HG02943 (cell line): Measurements from ENCODE around the gene IL1RAPL1.
"Not testable (repeated sequence)": the region's sequence is repeated elsewhere in the genome, so short reads cannot be mapped to it uniquely, and the experiment has no call there.

ENCODE experiments used
- ATAC-seq: cut with Tn5 transposase; IDR thresholded peaks from one replicate; pipeline ENCODE4 v1.9.1; 2021; ENCODE audit warnings: mild to moderate bottlenecking, low read depth, moderate library complexity; ENCODE audit not compliant: unreplicated experiment

Gene IL1RAPL1

DNA sequence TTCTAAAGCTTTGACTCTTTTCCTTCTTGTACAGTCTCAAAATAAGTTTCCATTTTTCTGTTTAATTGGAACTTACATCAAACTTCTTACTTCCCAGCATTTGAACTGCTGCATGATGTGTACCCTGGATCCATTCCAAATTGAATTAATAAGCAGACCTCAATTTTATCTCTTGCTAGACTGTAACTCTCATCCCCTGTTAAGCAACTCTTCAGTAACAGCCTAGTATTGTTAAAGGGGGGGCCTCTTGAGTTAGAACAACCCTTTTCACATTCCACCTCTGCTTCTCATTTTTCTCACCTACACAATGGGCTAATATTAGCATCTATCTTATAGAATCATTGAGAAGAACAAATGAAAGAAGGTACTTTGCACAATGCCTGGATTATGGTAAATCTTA is 169.4 kb downstream of the IL1RAPL1 start:
- no peak for ATAC-seq

DNA sequence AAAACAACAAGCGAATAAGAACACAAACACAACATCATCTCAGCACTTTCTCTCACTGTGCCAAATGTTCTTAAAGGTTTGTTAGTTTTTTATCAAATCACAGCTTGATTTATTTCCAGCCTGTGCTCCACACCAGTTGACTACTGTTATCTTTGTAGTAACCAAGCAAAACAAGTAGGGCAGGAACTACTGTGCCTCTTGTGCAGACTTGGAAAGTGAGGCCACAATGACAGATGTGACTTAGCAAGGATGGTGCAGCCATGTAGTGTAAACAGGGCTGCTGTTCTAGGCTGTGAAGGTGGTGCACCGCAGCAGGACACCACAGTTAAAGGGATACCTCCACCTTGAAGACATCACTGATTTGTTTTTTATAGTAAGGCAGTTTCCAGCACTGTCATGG is 170.0 kb downstream of the IL1RAPL1 start:
- ATAC-seq = no peak

DNA sequence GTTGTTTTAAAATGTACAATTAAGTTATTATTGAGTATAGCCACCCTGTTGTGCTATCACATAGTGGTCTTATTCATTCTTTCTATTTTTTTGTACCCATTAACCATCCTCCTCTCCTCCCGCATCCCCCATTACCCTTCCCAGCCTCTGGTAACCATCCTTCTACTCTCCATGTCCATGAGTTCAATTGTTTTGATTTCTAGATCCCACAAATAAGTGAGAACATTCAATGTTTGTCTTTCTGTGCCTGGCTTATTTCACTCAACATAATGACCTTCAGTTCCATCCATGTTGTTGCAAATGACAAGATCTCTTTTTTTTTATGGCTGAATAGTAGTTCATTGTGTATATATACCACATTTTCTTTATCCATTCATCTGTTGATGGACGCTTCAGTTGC is 179.3 kb downstream of the IL1RAPL1 start:
- not testable (repeated sequence) for ATAC-seq

DNA sequence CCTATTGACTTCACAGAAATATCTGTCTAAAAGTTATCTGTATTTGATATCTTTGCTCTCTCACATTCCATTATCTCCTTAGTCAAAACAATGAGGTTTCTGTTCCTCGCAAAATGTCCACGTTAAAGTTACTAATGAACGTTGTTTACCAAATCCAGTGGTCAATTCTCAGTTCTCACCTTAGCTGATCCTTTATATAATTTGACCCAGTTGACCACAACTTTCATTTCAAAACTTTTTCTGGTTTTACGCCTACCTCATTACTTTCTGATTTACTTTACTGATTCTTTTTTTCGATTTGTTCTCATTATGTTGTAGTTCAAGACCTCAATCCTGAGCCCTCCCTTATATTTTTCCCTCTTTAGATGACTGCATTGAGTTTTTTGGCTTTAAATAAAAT is 186.6 kb downstream of the IL1RAPL1 start:
- ATAC-seq = no peak

DNA sequence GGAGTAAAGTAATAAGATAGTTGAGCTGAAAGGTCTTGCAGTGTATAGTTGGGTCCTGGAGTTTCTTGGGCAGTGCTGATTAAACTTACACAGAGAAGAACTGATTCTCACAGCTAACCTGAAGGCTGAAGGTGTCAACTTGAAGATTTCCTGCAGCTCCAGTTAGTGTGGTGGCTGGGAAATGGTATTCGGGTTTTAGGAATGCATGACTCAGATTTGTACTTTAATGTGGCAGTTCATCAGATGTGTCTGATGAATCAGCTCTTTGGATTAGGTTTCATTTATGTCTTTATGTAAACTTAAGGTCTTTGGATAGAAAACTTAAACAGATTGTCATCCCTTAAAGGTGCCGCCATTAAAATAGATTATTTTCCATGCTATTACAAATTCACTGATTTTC is 200.0 kb downstream of the IL1RAPL1 start:
- ATAC-seq = no peak

DNA sequence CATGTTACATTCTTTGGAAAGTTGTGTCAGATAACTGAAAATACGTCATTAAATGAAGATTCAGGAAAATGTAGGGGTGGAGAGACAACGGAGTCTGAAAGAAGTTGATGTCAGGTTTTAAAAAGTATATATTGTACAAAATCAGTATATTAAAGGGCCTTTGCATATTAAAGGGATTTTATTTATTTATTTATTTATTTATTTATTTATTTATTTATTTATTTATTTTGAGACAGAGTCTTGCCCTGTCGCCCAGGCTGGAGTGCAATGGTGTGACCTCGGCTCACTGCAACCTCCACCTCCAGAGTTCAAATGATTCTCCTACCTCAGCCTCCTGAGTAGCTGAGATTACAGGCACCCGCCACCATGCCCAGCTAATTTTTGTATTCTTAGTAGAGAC is 213.4 kb downstream of the IL1RAPL1 start:
- ATAC-seq = not testable (repeated sequence)

DNA sequence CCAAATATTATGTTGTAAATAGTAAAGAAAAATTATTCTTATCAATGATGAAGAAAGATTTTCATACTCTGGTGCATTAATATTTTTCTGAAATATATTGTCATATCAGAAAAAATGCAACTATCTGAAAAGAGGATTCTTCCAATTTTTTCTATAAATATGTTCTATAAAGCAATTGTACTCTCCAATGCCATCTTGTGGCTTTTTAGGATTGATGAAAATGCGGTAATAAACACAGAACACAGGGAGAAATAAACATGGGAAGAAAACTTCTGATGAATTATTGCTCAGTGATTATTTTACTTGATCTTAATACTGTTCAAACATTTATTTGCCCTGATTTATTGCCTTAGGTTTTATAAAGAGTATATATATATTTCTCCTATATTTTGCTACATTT is 215.4 kb downstream of the IL1RAPL1 start:
- ATAC-seq = no peak

DNA sequence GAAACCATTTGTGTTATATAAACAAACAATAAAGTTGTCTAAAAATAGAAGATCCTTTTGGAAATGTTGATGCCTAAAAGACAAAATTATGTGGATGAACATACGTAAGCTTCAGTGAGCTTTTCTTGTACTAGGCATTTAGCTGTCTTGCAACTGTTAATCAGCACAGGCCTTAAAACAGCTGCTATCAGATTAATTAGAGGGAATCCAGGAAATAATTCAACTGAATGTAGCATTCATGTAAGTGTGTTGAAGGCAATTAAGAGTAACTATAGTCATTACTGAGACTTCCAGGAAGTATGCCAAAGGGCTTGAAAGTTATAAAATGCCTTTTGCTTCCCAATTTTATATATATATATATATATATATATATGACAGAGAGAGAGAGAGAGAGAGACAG is 248.7 kb downstream of the IL1RAPL1 start:
- ATAC-seq = no peak

DNA sequence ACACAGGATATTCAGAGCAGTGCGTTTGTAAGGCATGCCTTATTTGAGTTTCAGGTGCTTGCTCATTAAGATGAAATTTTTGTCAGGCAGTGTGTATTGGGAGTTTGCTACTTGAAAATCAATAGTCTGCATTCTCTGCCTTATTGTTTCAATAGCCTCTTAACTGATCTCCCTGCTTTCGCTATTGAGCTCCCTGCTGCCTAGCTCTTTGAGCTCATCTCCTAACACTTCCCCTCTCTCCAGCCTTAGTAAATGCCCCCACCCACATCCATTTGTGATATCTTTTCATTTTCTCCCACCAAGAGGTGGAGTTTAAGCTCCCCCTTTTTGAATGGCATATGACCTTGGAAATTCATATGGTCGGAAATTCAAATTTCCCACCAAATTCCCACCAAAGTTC is 256.6 kb downstream of the IL1RAPL1 start:
- ATAC-seq = no peak

DNA sequence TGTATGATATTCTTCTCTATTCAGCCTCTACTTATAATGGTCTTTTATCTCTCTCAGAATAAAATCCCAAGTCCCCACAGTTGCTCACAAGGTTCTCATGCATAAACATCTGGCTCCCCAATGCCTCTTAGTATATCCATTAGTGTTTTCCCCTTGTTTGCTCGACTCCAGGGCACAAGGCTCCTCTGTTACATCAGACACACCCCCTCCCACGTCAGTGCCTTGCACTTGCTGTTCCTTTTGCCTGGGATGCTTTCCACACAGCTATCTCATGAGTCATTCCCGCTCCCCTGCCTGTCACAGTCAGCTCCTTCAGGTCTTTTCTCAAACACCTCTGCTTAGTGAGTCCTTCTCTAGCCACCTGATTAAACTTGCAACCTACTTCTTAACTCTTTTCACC is 260.2 kb downstream of the IL1RAPL1 start:
- no peak for ATAC-seq

DNA sequence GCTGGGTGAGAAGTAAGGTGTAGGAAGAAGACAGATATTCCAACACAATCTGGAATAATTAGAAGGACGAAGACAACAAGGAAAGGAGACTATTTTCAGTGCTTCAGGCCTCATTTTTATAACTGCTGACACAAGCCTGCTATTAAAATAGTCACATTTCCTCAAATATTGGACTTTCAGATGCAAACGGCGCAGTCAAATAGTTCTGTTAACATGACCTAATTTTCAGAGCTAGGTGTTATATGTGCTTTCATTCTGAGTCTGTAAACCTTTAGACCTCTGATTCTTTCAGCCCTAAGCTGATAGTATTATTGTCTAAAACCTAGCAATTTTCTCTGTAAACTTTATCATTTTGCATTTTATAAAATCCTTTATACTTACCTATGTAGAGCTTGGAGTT is 261.5 kb downstream of the IL1RAPL1 start:
- no peak for ATAC-seq

DNA sequence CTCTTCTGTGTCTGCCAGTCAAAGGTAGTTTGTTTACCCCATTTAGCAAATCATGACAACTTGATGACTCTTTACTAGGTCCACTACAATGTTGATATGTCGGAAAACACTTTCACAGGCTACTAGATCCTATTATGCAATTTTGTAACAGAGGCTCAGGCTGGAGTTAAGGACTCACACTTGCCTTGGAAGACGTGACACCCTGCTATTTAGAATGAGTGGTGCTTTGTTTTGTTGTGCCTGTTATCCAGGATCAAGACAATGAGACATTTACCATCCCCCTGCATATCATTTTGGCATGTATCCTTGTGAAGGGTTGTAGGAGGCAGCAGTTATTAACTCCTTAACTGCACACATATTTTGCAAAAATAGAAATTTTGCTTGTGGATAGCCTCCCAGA is 263.7 kb downstream of the IL1RAPL1 start:
- ATAC-seq = no peak

DNA sequence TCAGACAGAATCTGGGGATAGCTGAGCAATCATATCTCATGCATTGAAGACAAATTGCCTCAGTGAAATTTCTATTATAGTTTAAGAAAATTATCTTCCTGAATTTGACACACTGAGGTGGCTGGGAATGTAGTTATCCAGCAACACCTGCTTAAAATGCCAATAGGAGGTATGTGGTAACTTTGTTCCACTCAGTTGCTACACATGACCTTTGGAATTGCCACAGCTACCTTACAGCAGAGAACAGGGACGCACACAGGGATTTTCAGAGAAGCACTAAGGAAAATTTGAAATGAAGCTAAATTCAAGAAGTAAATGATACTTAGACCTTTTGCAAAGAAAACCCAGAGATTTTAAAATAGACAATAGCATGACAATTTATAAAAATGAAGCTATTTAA is 264.6 kb downstream of the IL1RAPL1 start:
- ATAC-seq = no peak

DNA sequence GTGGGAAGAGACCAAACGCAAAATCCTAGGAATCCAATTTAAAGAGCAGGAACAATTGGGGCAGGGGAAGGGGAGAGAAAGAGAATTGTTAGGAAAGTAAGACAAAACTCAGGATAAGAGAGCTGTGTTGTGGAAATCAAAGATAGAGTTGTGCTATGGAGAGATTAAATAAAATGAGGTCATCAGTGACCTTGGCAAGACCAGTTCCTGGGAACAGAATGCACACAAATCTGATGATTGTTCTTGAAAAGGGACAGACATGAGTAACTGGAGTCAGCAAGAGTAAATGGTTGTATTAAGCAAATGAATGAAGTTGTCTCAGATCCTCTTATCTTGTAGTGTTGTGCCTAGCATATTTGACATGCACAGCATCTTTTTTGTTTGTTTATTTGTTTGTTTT is 267.4 kb downstream of the IL1RAPL1 start:
- no peak for ATAC-seq

DNA sequence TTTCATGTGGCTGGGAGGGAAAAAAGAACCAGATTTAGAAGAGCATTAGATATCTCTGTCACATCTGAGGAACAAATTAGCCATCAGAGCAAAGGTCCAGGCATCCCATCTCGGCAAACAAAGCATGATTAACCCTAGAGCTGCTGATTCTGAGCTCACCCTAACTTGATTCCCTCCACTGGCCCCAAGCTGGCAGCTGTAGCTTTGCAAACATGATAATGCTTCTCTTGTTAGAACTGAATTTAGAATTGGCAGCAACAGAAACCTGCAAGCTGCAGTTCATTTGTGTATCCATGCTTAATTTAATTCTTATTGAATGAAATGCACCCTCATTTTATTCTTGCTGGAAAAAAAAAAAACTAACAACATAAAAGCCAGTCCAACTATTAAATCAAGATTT is 289.2 kb downstream of the IL1RAPL1 start:
- ATAC-seq = no peak

DNA sequence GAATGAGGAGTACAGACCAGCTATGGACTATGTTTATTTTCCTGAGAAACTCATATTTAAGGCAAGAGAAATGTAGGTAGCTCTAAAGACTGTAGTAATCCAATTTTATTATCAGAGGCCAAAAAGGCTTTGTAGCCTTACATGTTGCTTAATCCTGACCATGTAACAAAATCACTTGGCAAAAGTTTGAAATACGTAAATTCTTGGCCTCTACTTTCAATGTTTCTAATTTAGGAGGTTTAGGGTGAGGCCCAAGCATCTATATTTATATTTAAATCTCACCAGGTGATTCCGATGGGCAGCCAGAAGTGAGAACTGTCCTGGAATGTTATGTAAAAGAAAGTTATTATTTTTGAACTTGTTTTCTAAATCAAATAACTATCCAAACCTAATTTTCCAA is 289.7 kb downstream of the IL1RAPL1 start:
- no peak for ATAC-seq

DNA sequence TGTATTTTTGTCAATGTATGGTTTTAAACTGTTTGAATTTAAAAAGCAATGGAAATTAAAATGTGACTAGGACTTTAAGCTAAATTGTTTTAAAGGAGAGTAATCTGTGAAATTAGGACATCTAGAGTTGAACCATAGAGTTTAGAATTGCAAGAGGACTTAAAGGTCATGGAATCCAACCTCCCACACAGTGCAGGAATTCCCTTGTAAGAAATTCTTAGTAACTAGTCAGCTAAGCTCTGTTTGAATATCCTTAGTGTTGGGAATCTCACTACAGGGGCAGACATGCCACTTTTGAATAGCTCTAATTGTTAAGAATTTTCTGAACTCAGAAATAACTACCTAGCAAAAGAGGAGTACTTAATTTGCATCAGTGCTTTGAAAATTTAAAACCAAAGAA is 292.9 kb downstream of the IL1RAPL1 start:
- no peak for ATAC-seq

DNA sequence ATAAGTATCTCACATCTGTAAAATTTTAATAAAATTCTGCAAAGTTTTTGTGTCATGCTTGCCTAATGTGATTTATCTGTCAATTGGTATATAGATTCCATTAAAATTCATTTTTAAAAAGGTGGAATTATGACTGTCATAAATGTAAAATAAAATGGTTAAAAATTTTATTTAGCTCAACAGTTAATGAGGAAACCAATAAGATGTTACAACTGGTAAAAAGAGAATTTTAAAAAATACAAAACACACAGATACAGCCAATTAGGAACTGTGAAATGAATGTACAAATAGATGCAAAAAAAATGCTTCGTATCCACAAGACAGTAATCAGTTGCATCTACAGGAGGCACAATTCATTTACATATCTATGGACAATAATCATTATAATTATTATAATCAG is 297.6 kb downstream of the IL1RAPL1 start:
- no peak for ATAC-seq

DNA sequence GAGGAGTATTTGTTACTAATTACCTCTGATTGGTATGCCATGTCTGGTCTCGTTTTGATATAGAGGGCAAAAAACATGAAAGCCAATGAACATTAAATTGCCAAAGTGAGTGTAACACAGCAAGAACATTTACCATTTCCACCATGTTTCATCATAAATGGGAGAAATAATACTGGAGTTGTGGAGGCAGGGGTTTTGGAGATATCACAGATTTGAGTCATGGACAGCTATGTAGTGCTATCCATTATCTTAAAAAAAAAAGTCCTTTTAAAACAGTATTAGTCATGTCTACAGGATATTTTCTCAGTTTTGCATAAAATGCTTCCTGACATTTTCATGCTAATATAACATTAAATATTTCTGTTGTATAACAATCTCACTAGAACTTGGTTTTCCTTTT is 301.2 kb downstream of the IL1RAPL1 start:
- ATAC-seq = no peak

DNA sequence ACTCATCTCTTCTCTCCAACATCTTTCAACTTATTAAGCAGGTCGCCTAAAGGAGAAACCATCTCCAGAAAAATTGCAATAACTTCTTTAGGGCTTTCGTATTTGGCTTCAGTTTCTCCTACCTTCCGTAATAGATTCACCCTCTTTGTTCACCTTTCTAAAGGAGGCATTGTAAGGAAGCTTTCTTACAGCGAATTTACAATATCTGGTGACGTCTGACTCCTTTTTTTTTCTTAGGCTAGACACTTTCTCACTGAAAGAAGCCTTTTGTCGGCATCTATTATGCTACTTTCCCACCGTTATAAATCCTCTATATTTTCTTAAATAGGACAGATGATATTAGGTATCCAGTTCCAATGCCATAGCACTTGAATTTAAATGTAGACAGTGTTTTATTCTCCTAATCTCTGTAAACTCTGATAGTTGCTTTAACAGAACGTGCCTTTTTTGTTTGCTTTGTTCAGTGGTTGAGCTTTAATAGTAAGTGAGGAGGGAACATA is 302.4 kb downstream of the IL1RAPL1 start:
- no peak for ATAC-seq

DNA sequence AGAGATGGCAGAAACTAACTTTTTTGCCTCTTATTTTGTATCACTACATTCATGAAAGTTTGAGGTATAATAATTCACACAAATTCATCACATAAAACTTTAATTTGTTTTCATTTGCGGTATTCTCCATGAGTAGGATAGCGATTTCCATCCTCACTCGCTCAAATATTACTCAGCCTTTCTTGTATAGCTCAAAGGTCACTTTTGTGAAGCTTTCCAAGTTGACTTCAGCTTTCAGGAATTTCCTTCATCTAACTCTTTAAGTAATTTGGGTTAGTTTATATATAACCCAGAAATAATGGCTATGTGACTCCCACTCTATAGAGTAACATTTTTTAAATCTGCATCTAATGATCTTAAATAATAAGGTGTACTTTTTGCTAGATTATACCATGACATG is 314.4 kb downstream of the IL1RAPL1 start:
- ATAC-seq = no peak

DNA sequence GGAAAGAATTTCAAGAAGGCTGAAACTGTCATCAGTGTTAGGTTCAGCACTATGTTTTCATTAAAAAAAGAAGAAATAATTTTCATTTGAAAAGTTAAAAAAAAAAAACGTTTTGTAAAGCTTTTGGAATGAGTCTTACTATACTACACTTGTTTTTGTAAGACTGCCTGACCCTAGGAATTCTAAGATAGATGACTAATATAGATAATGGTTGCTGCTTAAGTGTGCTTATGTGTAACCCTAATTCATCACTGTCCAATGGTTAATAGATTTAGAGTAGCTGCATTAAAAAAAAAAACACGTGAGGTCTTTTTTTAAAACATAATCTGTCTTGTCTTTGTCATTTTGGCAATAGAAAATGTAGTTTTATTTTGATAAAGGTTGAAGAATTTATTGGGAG is 323.2 kb downstream of the IL1RAPL1 start:
- ATAC-seq = no peak

DNA sequence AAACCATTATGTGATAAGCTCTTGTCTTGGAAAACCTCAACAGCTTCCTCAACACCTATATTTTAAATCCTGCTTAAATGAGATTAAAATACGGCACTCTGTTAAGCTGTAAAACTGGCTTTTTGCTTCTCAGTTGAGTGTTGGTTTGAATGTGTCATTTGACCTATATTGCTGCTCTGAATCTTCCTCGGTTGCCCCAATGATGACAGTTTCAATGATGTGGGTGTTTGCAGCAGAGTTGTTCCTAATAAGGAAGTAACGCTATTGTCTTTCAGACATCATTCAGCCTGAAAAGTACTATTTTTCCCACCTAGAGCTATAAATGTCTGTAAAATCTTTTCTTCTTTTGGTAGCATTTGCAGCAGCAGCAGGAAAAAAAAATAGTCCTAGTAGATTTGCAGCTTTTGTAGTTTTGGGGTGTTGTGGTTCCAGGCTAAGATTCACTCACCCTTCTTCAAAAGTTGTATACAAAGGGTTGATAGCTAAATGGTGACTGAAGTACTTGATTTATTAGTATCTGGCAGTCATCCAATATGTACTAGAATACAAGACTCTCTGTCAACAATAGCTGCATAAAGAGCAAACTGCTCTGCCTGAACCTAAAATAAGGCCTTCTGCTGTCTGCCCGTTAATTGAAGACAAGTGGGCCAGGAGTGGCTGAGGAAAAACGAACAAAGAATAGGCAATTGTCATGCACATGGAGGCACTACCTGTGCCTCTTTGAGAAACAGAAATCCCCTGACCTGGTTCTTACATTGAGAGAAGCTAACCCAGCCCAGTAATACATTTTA is 333.1 kb downstream of the IL1RAPL1 start:
- ATAC-seq = no peak
